NCI-H226 (cell line): ENCODE data around the gene TBRG4.

Experiments
- DNase-seq: peaks from one replicate; pipeline ENCODE4 v3.0.0-alpha.2; 2015

Gene TBRG4

GRCh38 chr7:45140827-45141226 lies 29.3 kb upstream of the TBRG4 start:
- no peak for DNase-seq

GRCh38 chr7:45138433-45139267 lies 27.2 kb upstream of the TBRG4 start:
- no peak for DNase-seq

GRCh38 chr7:45136106-45137060 lies 24.9 kb upstream of the TBRG4 start:
- DNase-seq = peak; percentile 49

GRCh38 chr7:45133877-45134276 lies 22.4 kb upstream of the TBRG4 start:
- no peak for DNase-seq

- DNase-seq = no peak
Observed at GRCh38 chr7:45133352-45133751, 21.9 kb upstream of the TBRG4 start.

GRCh38 chr7:45132708-45133320 lies 21.3 kb upstream of the TBRG4 start:
- DNase-seq = no peak

GRCh38 chr7:45131891-45132290 lies 20.4 kb upstream of the TBRG4 start:
- DNase-seq = no peak

GRCh38 chr7:45130910-45131309 lies 19.4 kb upstream of the TBRG4 start:
- no peak for DNase-seq

GRCh38 chr7:45129906-45130305 lies 18.4 kb upstream of the TBRG4 start:
- no peak for DNase-seq

- DNase-seq = no peak
Observed at GRCh38 chr7:45129181-45129800, 17.8 kb upstream of the TBRG4 start.

- no peak for DNase-seq
Observed at GRCh38 chr7:45126920-45127319, 15.4 kb upstream of the TBRG4 start.

GRCh38 chr7:45126201-45126600 lies 14.7 kb upstream of the TBRG4 start:
- no peak for DNase-seq

GRCh38 chr7:45125193-45125904 lies 13.9 kb upstream of the TBRG4 start:
- no peak for DNase-seq

GRCh38 chr7:45123913-45124710 lies 12.6 kb upstream of the TBRG4 start:
- DNase-seq = no peak

GRCh38 chr7:45122975-45123860 lies 11.7 kb upstream of the TBRG4 start:
- no peak for DNase-seq

- DNase-seq = no peak
Observed at GRCh38 chr7:45119550-45119949, 8.1 kb upstream of the TBRG4 start.

- DNase-seq = no peak
Observed at GRCh38 chr7:45118889-45119331, 7.4 kb upstream of the TBRG4 start.

GRCh38 chr7:45118292-45118691 lies 6.8 kb upstream of the TBRG4 start:
- DNase-seq = no peak

GRCh38 chr7:45117582-45117981 lies 6.1 kb upstream of the TBRG4 start:
- DNase-seq = no peak

GRCh38 chr7:45116048-45116447 lies 4.6 kb upstream of the TBRG4 start:
- no peak for DNase-seq
